Measurements from ENCODE around the gene WDR62.

Gene WDR62

GRCh38 chr19:36110487-36111199, 55.9 kb downstream of the WDR62 start, which contains the start of gene OVOL3:
TSS of gene OVOL3 (plus strand) at chr19:36111143. CDS start at chr19:36111203, 60 bp downstream.
- Histone ChIP-seq H3K9me3 (ENCODE audit: insufficient read depth, low read depth, low read length) (no peaks in the 10 kb centered on the region), H3F3A (ENCODE audit: low read depth) (no peaks in the 10 kb centered on the region), H3K9ac (ENCODE audit: low read depth, low read length, poor library complexity, severe bottlenecking) (no peak within 1 kb of the TSS), H3K4me3 (ENCODE audit: low read length, poor library complexity, severe bottlenecking) (no peak within 1 kb of the TSS), H3K27me3 (ENCODE audit: insufficient read depth, low read length, poor library complexity, severe bottlenecking) (no peaks in the 10 kb centered on the region), H4K20me1 (ENCODE audit: insufficient read depth, low read length, poor library complexity, severe bottlenecking) (peaks cover 4% of the 10 kb centered on the region), H3K4me1 (ENCODE audit: insufficient read depth, low read length, poor library complexity, severe bottlenecking) (peaks cover 8% of the 10 kb centered on the region), H3K4me2 (ENCODE audit: low read depth, low read length, poor library complexity, severe bottlenecking) (no peak within 1 kb of the TSS), H3K36me3 (ENCODE audit: insufficient read depth, low read length) (no peaks in the 10 kb centered on the region), H3K9me2 (replicated peaks; ENCODE audit: low read depth, low read length) (no peaks in the 10 kb centered on the region), H2AFZ (ENCODE audit: low read length) (no peak within 1 kb of the TSS), H3K79me2 (ENCODE audit: insufficient read depth, low read length) (peaks cover 20% of the 10 kb centered on the region)
- TF ChIP-seq EZH2phosphoT487 (IDR thresholded peaks at IDR 0.05; ENCODE audit: borderline replicate concordance) (no peak), CTCF (conservative IDR thresholded peaks at IDR 0.05; ENCODE audit: low read length) (no peak)

- Histone ChIP-seq H4K20me1 (ENCODE audit: insufficient read depth, low read length, poor library complexity, severe bottlenecking) (peaks cover 9% of the 10 kb centered on the region), H3K9ac (ENCODE audit: low read depth, low read length, poor library complexity, severe bottlenecking) (no peak overlapping the region), H3K36me3 (ENCODE audit: insufficient read depth, low read length) (no peaks in the 10 kb centered on the region), H3K4me1 (ENCODE audit: insufficient read depth, low read length, poor library complexity, severe bottlenecking) (peaks cover 12% of the 10 kb centered on the region), H3K4me2 (ENCODE audit: low read depth, low read length, poor library complexity, severe bottlenecking) (no peak overlapping the region), H3K4me3 (ENCODE audit: low read length, poor library complexity, severe bottlenecking) (no peak overlapping the region), H3K27me3 (ENCODE audit: insufficient read depth, low read length, poor library complexity, severe bottlenecking) (no peaks in the 10 kb centered on the region), H2AFZ (ENCODE audit: low read length) (no peak overlapping the region), H3K79me2 (ENCODE audit: insufficient read depth, low read length) (peaks cover 25% of the 10 kb centered on the region), H3F3A (ENCODE audit: low read depth) (no peaks in the 10 kb centered on the region), H3K9me3 (ENCODE audit: insufficient read depth, low read depth, low read length) (no peaks in the 10 kb centered on the region), H3K9me2 (replicated peaks; ENCODE audit: low read depth, low read length) (no peaks in the 10 kb centered on the region)
- TF ChIP-seq EZH2phosphoT487 (IDR thresholded peaks at IDR 0.05; ENCODE audit: borderline replicate concordance) (no peak), CTCF (conservative IDR thresholded peaks at IDR 0.05; ENCODE audit: low read length) (no peak)
These were observed 56.5 kb downstream of the WDR62 start for GRCh38 chr19:36111200-36111539.

- TF ChIP-seq EZH2phosphoT487 (IDR thresholded peaks at IDR 0.05; ENCODE audit: borderline replicate concordance) (no peak), CTCF (conservative IDR thresholded peaks at IDR 0.05; ENCODE audit: low read length) (no peak)
- no peaks in the 10 kb centered on the region for H3K27me3 ChIP-seq (ENCODE audit: insufficient read depth, low read length, poor library complexity, severe bottlenecking)
- no peak overlapping the region for H3K9ac ChIP-seq (ENCODE audit: low read depth, low read length, poor library complexity, severe bottlenecking)
- H3K4me2 ChIP-seq (ENCODE audit: low read depth, low read length, poor library complexity, severe bottlenecking) = no peak overlapping the region
- no peaks in the 10 kb centered on the region for H3K36me3 ChIP-seq (ENCODE audit: insufficient read depth, low read length)
- H3K4me3 ChIP-seq (ENCODE audit: low read length, poor library complexity, severe bottlenecking) = peak overlapping the region; percentile 90
- H3K4me1 ChIP-seq (ENCODE audit: insufficient read depth, low read length, poor library complexity, severe bottlenecking) = peaks cover 16% of the 10 kb centered on the region
- H2AFZ ChIP-seq (ENCODE audit: low read length) = no peak overlapping the region
- H3F3A ChIP-seq (ENCODE audit: low read depth) = no peaks in the 10 kb centered on the region
- H3K9me2 ChIP-seq (replicated peaks; ENCODE audit: low read depth, low read length) = no peaks in the 10 kb centered on the region
- no peaks in the 10 kb centered on the region for H3K9me3 ChIP-seq (ENCODE audit: insufficient read depth, low read depth, low read length)
- H4K20me1 ChIP-seq (ENCODE audit: insufficient read depth, low read length, poor library complexity, severe bottlenecking) = peaks cover 11% of the 10 kb centered on the region
- H3K79me2 ChIP-seq (ENCODE audit: insufficient read depth, low read length) = peaks cover 36% of the 10 kb centered on the region
These were observed 58.0 kb downstream of the WDR62 start for GRCh38 chr19:36112678-36113077.
